ENCODE measurements around the gene SDK1.

GRCh38 chr7:4058158-4058557, 757.1 kb downstream of the SDK1 start:
- TF ChIP-seq CTCF (IDR thresholded peaks at IDR 0.05; ENCODE audit: low read depth, low read length) (no peak), MAX (IDR thresholded peaks at IDR 0.05; ENCODE audit: low read depth, low read length) (no peak), MYC (IDR thresholded peaks at IDR 0.05; ENCODE audit: low read depth, low read length) (no peak), POLR2A (IDR thresholded peaks at IDR 0.05; ENCODE audit: extremely low read depth, insufficient read length) (no peak)

Data from NB4 (cell line).